ENCODE data around the gene FOXL1. TPM values are rescaled to one million over a fixed set of nuclear protein-coding genes. Genes with fewer than 3 reads are reported as not detected.

The FOXL1 gene
- total and polyA plus RNA-seq, 2 of the 13 experiments (the other 11 are each of a cell fraction or from before 2014, with no cell fraction given), result not detected

- Histone ChIP-seq H3K27ac (ENCODE audit: extremely low read length, insufficient read depth, low read length) (no peak overlapping the region), H3K4me2 (ENCODE audit: low read depth, low read length) (no peak overlapping the region), H3K27me3 (ENCODE audit: control insufficient read depth in 1 of 2, insufficient read depth in 2 of 2, low read length in 2 of 2) (peaks cover 14 to 71% of the 10 kb centered on the region in 2 experiments), H3K79me2 (ENCODE audit: insufficient read depth, low read length) (no peaks in the 10 kb centered on the region), H3K36me3 (replicated peaks in 1 of 2; ENCODE audit: control insufficient read depth in 1 of 2, insufficient read depth in 2 of 2, low read length in 2 of 2) (no peaks in the 10 kb centered on the region), H3K9me3 (ENCODE audit: low read length) (no peaks in the 10 kb centered on the region), H2AFZ (ENCODE audit: low read length) (no peak overlapping the region), H3K4me1 (ENCODE audit: insufficient read depth, low read length) (no peaks in the 10 kb centered on the region), H4K20me1 (ENCODE audit: insufficient read depth, low read length) (no peaks in the 10 kb centered on the region), H3K9ac (ENCODE audit: insufficient read depth, low read depth, low read length) (no peak overlapping the region), H3K4me3 (replicated peaks in 1 of 3; ENCODE audit: insufficient read depth in 1 of 3, low read depth in 2 of 3, low read length in 3 of 3) (no peak overlapping the region)
- TF ChIP-seq SNAPC4 (CRISPR knock-in tag; IDR thresholded peaks at IDR 0.05), result no peak
- no peak for TF ChIP-seq HIC2 (CRISPR knock-in tag; IDR thresholded peaks at IDR 0.05; ENCODE audit: low read depth)
- no peak for TF ChIP-seq ZNF598 (CRISPR knock-in tag; IDR thresholded peaks at IDR 0.05; ENCODE audit: borderline replicate concordance)
- TF ChIP-seq SALL1 (CRISPR knock-in tag; IDR thresholded peaks at IDR 0.05), result no peak
- no peak for TF ChIP-seq MBNL3 (CRISPR knock-in tag; conservative IDR thresholded peaks at IDR 0.05)
- no peak for TF ChIP-seq SIX4 (CRISPR knock-in tag; IDR thresholded peaks at IDR 0.05)
- TF ChIP-seq BRF2 (CRISPR knock-in tag; IDR thresholded peaks at IDR 0.05), result no peak
- TF ChIP-seq NCOA1 (CRISPR knock-in tag; IDR thresholded peaks at IDR 0.05), result no peak
- TF ChIP-seq TSC22D2 (CRISPR knock-in tag; IDR thresholded peaks at IDR 0.05; ENCODE audit: borderline replicate concordance), result no peak
- TF ChIP-seq ZSCAN21 (CRISPR knock-in tag; IDR thresholded peaks at IDR 0.05; ENCODE audit: borderline replicate concordance), result no peak
- TF ChIP-seq TARDBP (CRISPR knock-in tag; IDR thresholded peaks at IDR 0.05), result no peak
- TF ChIP-seq DBP (CRISPR knock-in tag; IDR thresholded peaks at IDR 0.05; ENCODE audit: not compliant biosample characterization), result no peak
- TF ChIP-seq MNT (IDR thresholded peaks at IDR 0.05), result no peak
- 43% methylated on average over 20 of the region's 88 CpGs for WGBS (ENCODE audit: low lambda C conversion rate)
- in situ Hi-C loops (cut with HindIII; ENCODE audit: extremely low pct_ligation_motif_present, low pct_unique_long_range_greater_than_20kb) (loop anchor here (5.0 to 10.0 kb wide), 4 partner anchors 308 to 708 kb away; no protein-coding TSS in a partner anchor), intact Hi-C loops (cut with micrococcal nuclease; ENCODE audit: unreplicated experiment) (no loop called here)
- no peak for FAIRE-seq
- BruUV-seq (replicated peaks), result no TSS peak
- CTCF ChIA-PET (ENCODE audit: low intra/inter-chr PET ratio, low total read pairs), result interaction anchor here (4.2 kb wide), 1 partner anchor 495 kb away, joined by 86 read pairs; no protein-coding TSS in a partner anchor
- ATAC-seq, result no peak; the same call in 2 of the 3 replicates
- DNase-seq (ENCODE audit: low spot score), result no peak
- POLR2A ChIA-PET, result no interaction called here
These were observed 11.2 kb upstream of the FOXL1 start for GRCh38 chr16:86566966-86567700.
